Transverse colon (tissue), 4 donors: ENCODE results near the gene TDO2.

Experiments
- EP300 ChIP-seq: sonication (generic); formaldehyde crosslinking; IDR thresholded peaks from one replicate; pipeline ENCODE4 v1.6.1; 2017; ENCODE audit warnings: antibody characterized with exemption, low read depth
- POLR2A ChIP-seq: fragments of 450-650 bp; IDR thresholded peaks from one replicate; pipeline ENCODE4 v1.6.1; 2016; ENCODE audit warnings: antibody characterized with exemption, mild to moderate bottlenecking, moderate library complexity
- POLR2AphosphoS5 ChIP-seq, 3 donors: sonication (generic); formaldehyde crosslinking; IDR thresholded peaks; one replicate each; pipeline ENCODE4 v1.6.1; 2016; ENCODE audit warnings: antibody characterized with exemption in 3 of 3
- TF ChIP-seq, protein P1 (sequence below), 5 experiments: fragments of 200-600 bp in 3 of 5; fragments of 450-650 bp in 2 of 5; sonication (generic) in 3 of 5; IDR thresholded peaks; 1 replicate in 2 of 5; 2 replicates in 3 of 5; pipeline ENCODE4 v1.5.1; 2016 to 2017; ENCODE audit warnings: antibody characterized with exemption in 5 of 5, inconsistent platforms in 3 of 5, mild to moderate bottlenecking in 2 of 5, moderate library complexity in 1 of 5

DNA sequence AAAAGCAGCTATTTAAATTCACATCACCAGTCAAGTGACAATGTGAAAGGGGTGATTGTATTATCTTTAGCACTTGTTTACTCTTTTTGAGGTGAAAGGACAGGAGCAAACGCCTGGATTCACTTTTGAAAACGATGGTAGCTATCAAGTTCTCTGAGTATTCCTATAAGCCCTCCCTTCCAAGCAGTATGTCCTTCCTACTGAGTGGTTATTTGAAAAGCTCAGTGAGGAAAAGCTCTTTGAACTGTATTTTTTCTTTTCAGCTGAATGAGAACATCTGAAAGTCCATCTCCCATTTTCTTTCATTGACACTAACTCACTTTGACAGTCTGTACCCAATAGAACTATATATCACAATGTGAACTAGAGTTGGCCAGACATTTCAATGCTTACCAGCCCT lies 59.3 kb downstream of the TDO2 start:
- TF ChIP-seq, protein P1, sequence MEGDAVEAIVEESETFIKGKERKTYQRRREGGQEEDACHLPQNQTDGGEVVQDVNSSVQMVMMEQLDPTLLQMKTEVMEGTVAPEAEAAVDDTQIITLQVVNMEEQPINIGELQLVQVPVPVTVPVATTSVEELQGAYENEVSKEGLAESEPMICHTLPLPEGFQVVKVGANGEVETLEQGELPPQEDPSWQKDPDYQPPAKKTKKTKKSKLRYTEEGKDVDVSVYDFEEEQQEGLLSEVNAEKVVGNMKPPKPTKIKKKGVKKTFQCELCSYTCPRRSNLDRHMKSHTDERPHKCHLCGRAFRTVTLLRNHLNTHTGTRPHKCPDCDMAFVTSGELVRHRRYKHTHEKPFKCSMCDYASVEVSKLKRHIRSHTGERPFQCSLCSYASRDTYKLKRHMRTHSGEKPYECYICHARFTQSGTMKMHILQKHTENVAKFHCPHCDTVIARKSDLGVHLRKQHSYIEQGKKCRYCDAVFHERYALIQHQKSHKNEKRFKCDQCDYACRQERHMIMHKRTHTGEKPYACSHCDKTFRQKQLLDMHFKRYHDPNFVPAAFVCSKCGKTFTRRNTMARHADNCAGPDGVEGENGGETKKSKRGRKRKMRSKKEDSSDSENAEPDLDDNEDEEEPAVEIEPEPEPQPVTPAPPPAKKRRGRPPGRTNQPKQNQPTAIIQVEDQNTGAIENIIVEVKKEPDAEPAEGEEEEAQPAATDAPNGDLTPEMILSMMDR (IDR thresholded peaks at IDR 0.05): no peak
- TF ChIP-seq POLR2A (no peak), EP300 (no peak), POLR2AphosphoS5 (IDR thresholded peaks at IDR 0.05) (no peak)
